Gastrocnemius medialis (tissue), 4 donors: Measurements from ENCODE around the gene VAMP4.

Source experiments
- CTCF ChIP-seq, 5 experiments: fragments of 450-650 bp in 3 of 5; fragments of 200-600 bp in 2 of 5; sonication (generic) in 2 of 5; IDR thresholded peaks in 4 of 5; conservative IDR thresholded peaks in 1 of 5; 1 replicate in 4 of 5; 2 replicates in 1 of 5; pipeline ENCODE4 v1.5.1; 2016 to 2019; ENCODE audit warnings: antibody characterized with exemption in 5 of 5, mild to moderate bottlenecking in 3 of 5, moderate library complexity in 3 of 5
- POLR2A ChIP-seq, 2 donors: fragments of 450-650 bp; IDR thresholded peaks; one replicate each; pipeline ENCODE4 v1.6.1; 2017; ENCODE audit warnings: antibody characterized with exemption in 2 of 2, mild to moderate bottlenecking in 2 of 2, moderate library complexity in 2 of 2

GRCh38 chr1:171654942-171655745 is 86.7 kb downstream of the VAMP4 start:
- TF ChIP-seq CTCF (IDR thresholded peaks at IDR 0.05 in 4 of 5, conservative IDR thresholded peaks at IDR 0.05 in 1 of 5) (peak in 3 of 5 experiments; percentile 34 to 53 (median 50)), POLR2A (IDR thresholded peaks at IDR 0.05) (no peak)
